ENCODE measurements around the gene NEK11. TPM values are rescaled to one million over a fixed set of nuclear protein-coding genes. Genes with fewer than 3 reads are reported as not detected.

The NEK11 gene
- polyA plus RNA-seq, 1 donor from 2014 or later = 6.1 TPM

- no peak for TF ChIP-seq TAF1 (IDR thresholded peaks at IDR 0.05; ENCODE audit: low read depth)
- H3F3A ChIP-seq (ENCODE audit: insufficient read depth, low read length, poor library complexity, severe bottlenecking) = no peaks in the 10 kb centered on the region
- H3K27ac ChIP-seq (ENCODE audit: low read length) = no peak overlapping the region
- H4K20me1 ChIP-seq (ENCODE audit: insufficient read depth) = no peaks in the 10 kb centered on the region
- no peaks in the 10 kb centered on the region for H3K79me2 ChIP-seq (replicated peaks; ENCODE audit: insufficient read depth, low read length)
- peaks cover 11% of the 10 kb centered on the region for H3K36me3 ChIP-seq (ENCODE audit: insufficient read depth, low read length)
- H3K27me3 ChIP-seq (ENCODE audit: insufficient read depth, low read depth, low read length) = no peaks in the 10 kb centered on the region
- H3K9me3 ChIP-seq (ENCODE audit: low read length) = no peaks in the 10 kb centered on the region
- no peaks in the 10 kb centered on the region for H3K9me2 ChIP-seq (ENCODE audit: insufficient read depth, low read length)
- no peak overlapping the region for H2AFZ ChIP-seq (ENCODE audit: low read depth, low read length)
- H3K4me2 ChIP-seq (ENCODE audit: low read length) = no peak overlapping the region
- no peak overlapping the region for H3K9ac ChIP-seq (ENCODE audit: low read length)
- no peak overlapping the region for H3K4me3 ChIP-seq (ENCODE audit: low read length)
These were observed 34.3 kb upstream of the NEK11 start for GRCh38 chr3:130992344-130992743.

GRCh38 chr3:130997289-130997688, 29.4 kb upstream of the NEK11 start:
- H4K20me1 ChIP-seq (ENCODE audit: insufficient read depth) = no peaks in the 10 kb centered on the region
- no peak overlapping the region for H2AFZ ChIP-seq (ENCODE audit: low read depth, low read length)
- H3K36me3 ChIP-seq (ENCODE audit: insufficient read depth, low read length) = peaks cover 17% of the 10 kb centered on the region
- H3K27me3 ChIP-seq (ENCODE audit: insufficient read depth, low read depth, low read length) = no peaks in the 10 kb centered on the region
- no peak overlapping the region for H3K9ac ChIP-seq (ENCODE audit: low read length)
- TF ChIP-seq EP300 (conservative IDR thresholded peaks at IDR 0.05; ENCODE audit: poor library complexity, severe bottlenecking) (no peak), REST (IDR thresholded peaks at IDR 0.05; ENCODE audit: borderline replicate concordance) (no peak), CTCF (IDR thresholded peaks at IDR 0.05; ENCODE audit: poor library complexity, severe bottlenecking) (no peak), RAD21 (conservative IDR thresholded peaks at IDR 0.05) (no peak), TAF1 (IDR thresholded peaks at IDR 0.05; ENCODE audit: low read depth) (no peak), POLR2AphosphoS5 (IDR thresholded peaks at IDR 0.05) (no peak), MXI1 (conservative IDR thresholded peaks at IDR 0.05; ENCODE audit: poor library complexity, severe bottlenecking) (no peak)
- H3K9me3 ChIP-seq (ENCODE audit: low read length) = no peaks in the 10 kb centered on the region
- no peak overlapping the region for H3K4me2 ChIP-seq (ENCODE audit: low read length)
- no peaks in the 10 kb centered on the region for H3F3A ChIP-seq (ENCODE audit: insufficient read depth, low read length, poor library complexity, severe bottlenecking)
- H3K79me2 ChIP-seq (replicated peaks; ENCODE audit: insufficient read depth, low read length) = no peaks in the 10 kb centered on the region
- H3K27ac ChIP-seq (ENCODE audit: low read length) = no peak overlapping the region
- H3K9me2 ChIP-seq (ENCODE audit: insufficient read depth, low read length) = no peaks in the 10 kb centered on the region
- no peak overlapping the region for H3K4me3 ChIP-seq (ENCODE audit: low read length)

- Histone ChIP-seq H3K4me2 (ENCODE audit: low read length) (no peak overlapping the region), H3K9ac (ENCODE audit: low read length) (no peak overlapping the region), H3K27me3 (ENCODE audit: insufficient read depth, low read depth, low read length) (no peaks in the 10 kb centered on the region), H3K36me3 (ENCODE audit: insufficient read depth, low read length) (peaks cover 28% of the 10 kb centered on the region), H3K79me2 (replicated peaks; ENCODE audit: insufficient read depth, low read length) (no peaks in the 10 kb centered on the region), H2AFZ (ENCODE audit: low read depth, low read length) (no peak overlapping the region), H3K27ac (ENCODE audit: low read length) (no peak overlapping the region), H4K20me1 (ENCODE audit: insufficient read depth) (no peaks in the 10 kb centered on the region), H3K9me3 (ENCODE audit: low read length) (no peaks in the 10 kb centered on the region), H3K9me2 (ENCODE audit: insufficient read depth, low read length) (no peaks in the 10 kb centered on the region), H3K4me3 (ENCODE audit: low read length) (no peak overlapping the region), H3F3A (ENCODE audit: insufficient read depth, low read length, poor library complexity, severe bottlenecking) (no peaks in the 10 kb centered on the region)
- no peak for TF ChIP-seq EZH2 (IDR thresholded peaks at IDR 0.05; ENCODE audit: borderline replicate concordance, insufficient read depth, low read length, poor library complexity, severe bottlenecking)
- no peak for TF ChIP-seq EP300 (conservative IDR thresholded peaks at IDR 0.05; ENCODE audit: poor library complexity, severe bottlenecking)
- no peak for TF ChIP-seq SMC3 (conservative IDR thresholded peaks at IDR 0.05; ENCODE audit: poor library complexity)
- no peak for TF ChIP-seq MXI1 (conservative IDR thresholded peaks at IDR 0.05; ENCODE audit: poor library complexity, severe bottlenecking)
- TF ChIP-seq REST (IDR thresholded peaks at IDR 0.05; ENCODE audit: borderline replicate concordance) = no peak
- TF ChIP-seq RAD21 (conservative IDR thresholded peaks at IDR 0.05) = no peak
- no peak for TF ChIP-seq CTCF (IDR thresholded peaks at IDR 0.05; ENCODE audit: poor library complexity, severe bottlenecking)
- no peak for TF ChIP-seq TAF1 (IDR thresholded peaks at IDR 0.05; ENCODE audit: low read depth)
- TF ChIP-seq POLR2AphosphoS5 (IDR thresholded peaks at IDR 0.05) = no peak
These were observed 25.6 kb upstream of the NEK11 start for GRCh38 chr3:131001071-131001470.
